ENCODE measurements around the gene CD33. TPM values are rescaled to one million over a fixed set of nuclear protein-coding genes. Genes with fewer than 3 reads are reported as not detected.

The CD33 gene
- total RNA-seq, 1 experiment from 2014 or later, result 0.31 TPM

- CTCF ChIA-PET, result no interaction called here
- no peak for DNase-seq (ENCODE audit: low spot score)
- Mint-ChIP-seq H3K27ac (no peak overlapping the region), H3K4me1 (no peaks in the 10 kb centered on the region), H3K27me3 (ENCODE audit: low read depth) (peaks cover 42% of the 10 kb centered on the region), H3K9me3 (peaks cover 34% of the 10 kb centered on the region), H3K36me3 (peaks cover under 1% of the 10 kb centered on the region; the same call in 1 of the 2 replicates), H3K4me3 (no peak overlapping the region)
- POLR2A ChIA-PET, result no interaction called here
- no peak for TF ChIP-seq ZNF512 (CRISPR knock-in tag; IDR thresholded peaks at IDR 0.05; ENCODE audit: borderline replicate concordance)
- TF ChIP-seq SMAD3 (CRISPR knock-in tag; IDR thresholded peaks at IDR 0.05; ENCODE audit: borderline replicate concordance), result no peak
- no peak for TF ChIP-seq RORB (CRISPR knock-in tag; IDR thresholded peaks at IDR 0.05)
- TF ChIP-seq IRF2 (CRISPR knock-in tag; IDR thresholded peaks at IDR 0.05; ENCODE audit: borderline replicate concordance, low read depth), result no peak
- TF ChIP-seq, protein P1, sequence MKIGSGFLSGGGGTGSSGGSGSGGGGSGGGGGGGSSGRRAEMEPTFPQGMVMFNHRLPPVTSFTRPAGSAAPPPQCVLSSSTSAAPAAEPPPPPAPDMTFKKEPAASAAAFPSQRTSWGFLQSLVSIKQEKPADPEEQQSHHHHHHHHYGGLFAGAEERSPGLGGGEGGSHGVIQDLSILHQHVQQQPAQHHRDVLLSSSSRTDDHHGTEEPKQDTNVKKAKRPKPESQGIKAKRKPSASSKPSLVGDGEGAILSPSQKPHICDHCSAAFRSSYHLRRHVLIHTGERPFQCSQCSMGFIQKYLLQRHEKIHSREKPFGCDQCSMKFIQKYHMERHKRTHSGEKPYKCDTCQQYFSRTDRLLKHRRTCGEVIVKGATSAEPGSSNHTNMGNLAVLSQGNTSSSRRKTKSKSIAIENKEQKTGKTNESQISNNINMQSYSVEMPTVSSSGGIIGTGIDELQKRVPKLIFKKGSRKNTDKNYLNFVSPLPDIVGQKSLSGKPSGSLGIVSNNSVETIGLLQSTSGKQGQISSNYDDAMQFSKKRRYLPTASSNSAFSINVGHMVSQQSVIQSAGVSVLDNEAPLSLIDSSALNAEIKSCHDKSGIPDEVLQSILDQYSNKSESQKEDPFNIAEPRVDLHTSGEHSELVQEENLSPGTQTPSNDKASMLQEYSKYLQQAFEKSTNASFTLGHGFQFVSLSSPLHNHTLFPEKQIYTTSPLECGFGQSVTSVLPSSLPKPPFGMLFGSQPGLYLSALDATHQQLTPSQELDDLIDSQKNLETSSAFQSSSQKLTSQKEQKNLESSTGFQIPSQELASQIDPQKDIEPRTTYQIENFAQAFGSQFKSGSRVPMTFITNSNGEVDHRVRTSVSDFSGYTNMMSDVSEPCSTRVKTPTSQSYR (CRISPR knock-in tag; IDR thresholded peaks at IDR 0.05), result no peak
- TF ChIP-seq, protein P2, sequence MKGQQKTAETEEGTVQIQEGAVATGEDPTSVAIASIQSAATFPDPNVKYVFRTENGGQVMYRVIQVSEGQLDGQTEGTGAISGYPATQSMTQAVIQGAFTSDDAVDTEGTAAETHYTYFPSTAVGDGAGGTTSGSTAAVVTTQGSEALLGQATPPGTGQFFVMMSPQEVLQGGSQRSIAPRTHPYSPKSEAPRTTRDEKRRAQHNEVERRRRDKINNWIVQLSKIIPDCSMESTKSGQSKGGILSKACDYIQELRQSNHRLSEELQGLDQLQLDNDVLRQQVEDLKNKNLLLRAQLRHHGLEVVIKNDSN (CRISPR knock-in tag; IDR thresholded peaks at IDR 0.05), result no peak
- no peak for ATAC-seq
Measured at GRCh38 chr19:51219971-51220370, 4.9 kb upstream of the CD33 start.

- peaks cover 24% of the 10 kb centered on the region for H3K9me3 Mint-ChIP-seq
- peaks cover 50% of the 10 kb centered on the region for H3K27me3 Mint-ChIP-seq (ENCODE audit: low read depth)
- H3K4me1 Mint-ChIP-seq, result no peaks in the 10 kb centered on the region
- no peak for DNase-seq (ENCODE audit: low spot score)
- ChIA-PET CTCF (no interaction called here), POLR2A (no interaction called here)
- H3K27ac Mint-ChIP-seq, result no peak overlapping the region
- no peak overlapping the region for H3K4me3 Mint-ChIP-seq
- no peaks in the 10 kb centered on the region for H3K36me3 Mint-ChIP-seq
- no peak for ATAC-seq
- TF ChIP-seq CBFB (CRISPR knock-in tag; IDR thresholded peaks at IDR 0.05; ENCODE audit: low read depth) (no peak), ZNF416 (CRISPR knock-in tag; IDR thresholded peaks at IDR 0.05) (no peak), ZNF219 (CRISPR knock-in tag; IDR thresholded peaks at IDR 0.05; ENCODE audit: borderline replicate concordance) (no peak), E2F4 (CRISPR knock-in tag; IDR thresholded peaks at IDR 0.05; ENCODE audit: borderline replicate concordance, low read depth) (no peak), PREB (CRISPR knock-in tag; IDR thresholded peaks at IDR 0.05; ENCODE audit: borderline replicate concordance) (no peak), HMGXB4 (CRISPR knock-in tag; IDR thresholded peaks at IDR 0.05) (no peak), KAT7 (CRISPR knock-in tag; IDR thresholded peaks at IDR 0.05; ENCODE audit: borderline replicate concordance) (no peak), CDX4 (CRISPR knock-in tag; IDR thresholded peaks at IDR 0.05; ENCODE audit: borderline replicate concordance) (no peak), GRHL2 (CRISPR knock-in tag; IDR thresholded peaks at IDR 0.05; ENCODE audit: insufficient replicate concordance, severe bottlenecking) (no peak), TCF7 (CRISPR knock-in tag; IDR thresholded peaks at IDR 0.05; ENCODE audit: low read depth) (no peak)
- TF ChIP-seq, protein P3, sequence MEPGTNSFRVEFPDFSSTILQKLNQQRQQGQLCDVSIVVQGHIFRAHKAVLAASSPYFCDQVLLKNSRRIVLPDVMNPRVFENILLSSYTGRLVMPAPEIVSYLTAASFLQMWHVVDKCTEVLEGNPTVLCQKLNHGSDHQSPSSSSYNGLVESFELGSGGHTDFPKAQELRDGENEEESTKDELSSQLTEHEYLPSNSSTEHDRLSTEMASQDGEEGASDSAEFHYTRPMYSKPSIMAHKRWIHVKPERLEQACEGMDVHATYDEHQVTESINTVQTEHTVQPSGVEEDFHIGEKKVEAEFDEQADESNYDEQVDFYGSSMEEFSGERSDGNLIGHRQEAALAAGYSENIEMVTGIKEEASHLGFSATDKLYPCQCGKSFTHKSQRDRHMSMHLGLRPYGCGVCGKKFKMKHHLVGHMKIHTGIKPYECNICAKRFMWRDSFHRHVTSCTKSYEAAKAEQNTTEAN (CRISPR knock-in tag; IDR thresholded peaks at IDR 0.05), result no peak
- TF ChIP-seq, protein P4, sequence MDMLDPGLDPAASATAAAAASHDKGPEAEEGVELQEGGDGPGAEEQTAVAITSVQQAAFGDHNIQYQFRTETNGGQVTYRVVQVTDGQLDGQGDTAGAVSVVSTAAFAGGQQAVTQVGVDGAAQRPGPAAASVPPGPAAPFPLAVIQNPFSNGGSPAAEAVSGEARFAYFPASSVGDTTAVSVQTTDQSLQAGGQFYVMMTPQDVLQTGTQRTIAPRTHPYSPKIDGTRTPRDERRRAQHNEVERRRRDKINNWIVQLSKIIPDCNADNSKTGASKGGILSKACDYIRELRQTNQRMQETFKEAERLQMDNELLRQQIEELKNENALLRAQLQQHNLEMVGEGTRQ (CRISPR knock-in tag; IDR thresholded peaks at IDR 0.05), result no peak
- TF ChIP-seq, protein P5, sequence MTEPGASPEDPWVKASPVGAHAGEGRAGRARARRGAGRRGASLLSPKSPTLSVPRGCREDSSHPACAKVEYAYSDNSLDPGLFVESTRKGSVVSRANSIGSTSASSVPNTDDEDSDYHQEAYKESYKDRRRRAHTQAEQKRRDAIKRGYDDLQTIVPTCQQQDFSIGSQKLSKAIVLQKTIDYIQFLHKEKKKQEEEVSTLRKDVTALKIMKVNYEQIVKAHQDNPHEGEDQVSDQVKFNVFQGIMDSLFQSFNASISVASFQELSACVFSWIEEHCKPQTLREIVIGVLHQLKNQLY (CRISPR knock-in tag; IDR thresholded peaks at IDR 0.05), result no peak
Measured at GRCh38 chr19:51220996-51221395, 3.9 kb upstream of the CD33 start.
